Measurements from ENCODE around the gene DOK7. TPM values are rescaled to one million over a fixed set of nuclear protein-coding genes. Genes with fewer than 3 reads are reported as not detected.

The DOK7 gene
- polyA plus RNA-seq, 1 donor (not counting 4 experiments of a cell fraction or from before 2014, with no cell fraction given): 0.13 TPM

DNA sequence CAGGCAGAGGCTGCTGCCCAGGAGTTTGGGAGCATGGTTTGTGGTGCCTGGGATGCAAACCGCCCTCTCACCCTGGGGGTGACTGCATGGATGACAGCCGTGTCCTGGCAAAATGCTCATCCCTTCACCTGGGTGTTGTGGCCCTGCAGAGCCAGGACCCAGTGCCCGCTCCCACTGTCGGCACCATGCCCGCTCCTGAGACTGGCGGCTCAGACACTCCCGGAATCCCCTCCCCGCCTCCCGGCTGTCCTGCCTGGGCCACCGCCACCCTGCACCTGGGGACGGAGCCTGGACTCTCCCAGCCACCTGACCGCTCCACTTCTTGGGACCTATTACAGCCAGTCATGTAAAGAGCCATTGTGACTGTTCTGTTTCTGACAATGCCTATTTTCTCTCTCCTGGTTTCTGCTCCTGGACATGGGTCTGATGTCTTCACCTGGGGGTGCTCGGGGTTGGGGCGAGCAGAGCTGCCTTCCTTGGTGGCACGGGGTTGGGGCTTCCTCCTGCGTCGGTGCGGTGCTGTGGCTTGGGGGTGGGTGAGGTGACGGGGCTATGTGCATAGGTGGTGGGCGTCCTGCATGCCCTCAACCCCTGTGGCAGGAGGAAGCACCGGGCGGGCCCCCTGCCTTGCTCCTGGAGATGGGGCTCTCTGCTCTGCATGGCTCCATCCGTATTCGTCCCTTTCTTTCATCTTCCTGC, 38.2 kb downstream of the DOK7 start:
- Histone ChIP-seq H4K20me1 (ENCODE audit: control insufficient read depth, extremely low read depth, insufficient read depth, low read length) (no peaks in the 10 kb centered on the region), H2AFZ (ENCODE audit: control insufficient read depth, low read length) (no peak overlapping the region), H3K36me3 (ENCODE audit: control insufficient read depth in 2 of 2, extremely low read depth in 1 of 2, insufficient read depth in 2 of 2, low read length in 2 of 2) (peaks cover 4 to 10% of the 10 kb centered on the region in 2 experiments), H3K9me3 (ENCODE audit: control insufficient read depth, low read depth, low read length) (no peaks in the 10 kb centered on the region), H3K4me2 (ENCODE audit: control insufficient read depth, extremely low read depth, insufficient read depth, low read depth, low read length) (no peak overlapping the region), H3K9ac (ENCODE audit: control insufficient read depth, extremely low read depth, insufficient read depth, low read length) (no peak overlapping the region), H3K27ac (ENCODE audit: control insufficient read depth, insufficient read depth, low read length) (no peak overlapping the region), H3K27me3 (ENCODE audit: control insufficient read depth, extremely low read depth, insufficient read depth, low read length) (peaks cover 3% of the 10 kb centered on the region), H3K79me2 (ENCODE audit: control insufficient read depth, insufficient read depth, low read length) (peaks cover 4% of the 10 kb centered on the region), H3K4me1 (ENCODE audit: control insufficient read depth, extremely low read depth, insufficient read depth, low read length) (no peaks in the 10 kb centered on the region), H3K9me1 (ENCODE audit: control insufficient read depth, extremely low read depth, insufficient read depth, low read length) (no peaks in the 10 kb centered on the region), H3K4me3 (ENCODE audit: control insufficient read depth in 2 of 3, extremely low read depth in 1 of 3, insufficient read depth in 2 of 3, low read depth in 1 of 3, low read length in 3 of 3) (no peak overlapping the region)
- TF ChIP-seq CTCF (optimal IDR thresholded peaks at IDR 0.05 in 1 of 3, IDR thresholded peaks at IDR 0.05 in 1 of 3, conservative IDR thresholded peaks at IDR 0.05 in 1 of 3; ENCODE audit: extremely low read depth in 1 of 3, insufficient read depth in 2 of 3, low read length in 3 of 3) (no peak), EZH2 (IDR thresholded peaks at IDR 0.05; ENCODE audit: low read length) (no peak)
- FAIRE-seq (no peak), DNase-seq (ENCODE audit: low read depth, low spot score) (no peak)
- dilution Hi-C loops (cut with MboI; ENCODE audit: extremely low pct_ligation_motif_present, low sequenced_read_pairs): no loop called here

GRCh38 chr4:3501825-3502425, 38.8 kb downstream of the DOK7 start:
- no peaks in the 10 kb centered on the region for H3K9me3 ChIP-seq (ENCODE audit: control insufficient read depth, low read depth, low read length)
- no peaks in the 10 kb centered on the region for H3K27me3 ChIP-seq (ENCODE audit: control insufficient read depth, extremely low read depth, insufficient read depth, low read length)
- no peak overlapping the region for H3K4me2 ChIP-seq (ENCODE audit: control insufficient read depth, extremely low read depth, insufficient read depth, low read depth, low read length)
- no peak overlapping the region for H3K4me3 ChIP-seq (ENCODE audit: control insufficient read depth in 2 of 3, extremely low read depth in 1 of 3, insufficient read depth in 2 of 3, low read depth in 1 of 3, low read length in 3 of 3)
- H3K27ac ChIP-seq (ENCODE audit: control insufficient read depth, insufficient read depth, low read length): no peak overlapping the region
- no peaks in the 10 kb centered on the region for H3K4me1 ChIP-seq (ENCODE audit: control insufficient read depth, extremely low read depth, insufficient read depth, low read length)
- no peak overlapping the region for H2AFZ ChIP-seq (ENCODE audit: control insufficient read depth, low read length)
- H4K20me1 ChIP-seq (ENCODE audit: control insufficient read depth, extremely low read depth, insufficient read depth, low read length): no peaks in the 10 kb centered on the region
- no peak for DNase-seq (ENCODE audit: low read depth, low spot score)
- no peak overlapping the region for H3K9ac ChIP-seq (ENCODE audit: control insufficient read depth, extremely low read depth, insufficient read depth, low read length)
- FAIRE-seq: no peak
- peaks cover 4% of the 10 kb centered on the region for H3K79me2 ChIP-seq (ENCODE audit: control insufficient read depth, insufficient read depth, low read length)
- TF ChIP-seq CTCF (optimal IDR thresholded peaks at IDR 0.05 in 1 of 3, IDR thresholded peaks at IDR 0.05 in 1 of 3, conservative IDR thresholded peaks at IDR 0.05 in 1 of 3; ENCODE audit: extremely low read depth in 1 of 3, insufficient read depth in 2 of 3, low read length in 3 of 3): no peak
- no peak for TF ChIP-seq EZH2 (IDR thresholded peaks at IDR 0.05; ENCODE audit: low read length)
- no peaks in the 10 kb centered on the region for H3K9me1 ChIP-seq (ENCODE audit: control insufficient read depth, extremely low read depth, insufficient read depth, low read length)
- dilution Hi-C loops (cut with MboI; ENCODE audit: extremely low pct_ligation_motif_present, low sequenced_read_pairs): no loop called here
- H3K36me3 ChIP-seq (ENCODE audit: control insufficient read depth in 2 of 2, extremely low read depth in 1 of 2, insufficient read depth in 2 of 2, low read length in 2 of 2): peaks cover 4 to 10% of the 10 kb centered on the region in 2 experiments
